Measurements from ENCODE around the gene TNFRSF11A. TPM values are rescaled to one million over a fixed set of nuclear protein-coding genes. Genes with fewer than 3 reads are reported as not detected.

The TNFRSF11A gene
- total and polyA plus RNA-seq, 9 donors: 2.0 to 3.8 (median 2.9) TPM

- no peaks in the 10 kb centered on the region for H3K9me3 ChIP-seq (replicated peaks; ENCODE audit: control insufficient read depth, low read depth, low read length)
- no peak for DNase-seq
- WGBS (ENCODE audit: insufficient coverage): 40% methylated on average over 1 of the region's 6 CpGs
These were observed 1.5 kb upstream of the TNFRSF11A start for GRCh38 chr18:62323483-62324180.

GRCh38 chr18:62324181-62324828, 805 bp upstream of the TNFRSF11A start:
- Histone ChIP-seq H3K4me3 (ENCODE audit: low read length) (no peak overlapping the region), H3K27me3 (ENCODE audit: control insufficient read depth, insufficient read depth, low read length) (peaks cover 54% of the 10 kb centered on the region), H3K4me1 (ENCODE audit: control insufficient read depth, insufficient read depth, low read length) (peaks cover 14% of the 10 kb centered on the region), H3K36me3 (ENCODE audit: control insufficient read depth, insufficient read depth, low read length) (no peaks in the 10 kb centered on the region), H3K9me3 (replicated peaks; ENCODE audit: control insufficient read depth, low read depth, low read length) (no peaks in the 10 kb centered on the region), H3K27ac (ENCODE audit: low read length) (no peak overlapping the region)
- DNase-seq: no peak
- WGBS (ENCODE audit: insufficient coverage): 32% methylated on average over 11 of the region's 12 CpGs

More at GRCh38 chr18:62323483-62324180, 1.5 kb upstream of the TNFRSF11A start:
- Histone ChIP-seq H3K4me1 (ENCODE audit: control insufficient read depth, insufficient read depth, low read length) (peaks cover 14% of the 10 kb centered on the region), H3K36me3 (ENCODE audit: control insufficient read depth, insufficient read depth, low read length) (no peaks in the 10 kb centered on the region), H3K4me3 (ENCODE audit: low read length) (no peak overlapping the region), H3K27ac (ENCODE audit: low read length) (no peak overlapping the region), H3K27me3 (ENCODE audit: control insufficient read depth, insufficient read depth, low read length) (peaks cover 51% of the 10 kb centered on the region)

GRCh38 chr18:62325806-62326645, 916 bp downstream of the TNFRSF11A start:
- Histone ChIP-seq H3K36me3 (ENCODE audit: control insufficient read depth, insufficient read depth, low read length) (no peaks in the 10 kb centered on the region), H3K4me1 (ENCODE audit: control insufficient read depth, insufficient read depth, low read length) (peaks cover 23% of the 10 kb centered on the region), H3K9me3 (replicated peaks; ENCODE audit: control insufficient read depth, low read depth, low read length) (no peaks in the 10 kb centered on the region), H3K27ac (ENCODE audit: low read length) (peak overlapping the region; percentile 13), H3K27me3 (ENCODE audit: control insufficient read depth, insufficient read depth, low read length) (peaks cover 64% of the 10 kb centered on the region), H3K4me3 (ENCODE audit: low read length) (peak overlapping the region; percentile 53)
- peak; percentile 35 for DNase-seq
- WGBS (ENCODE audit: insufficient coverage): under 1% methylated on average over 32 of the region's 45 CpGs

- no peak for DNase-seq
- peaks cover 62% of the 10 kb centered on the region for H3K27me3 ChIP-seq (ENCODE audit: control insufficient read depth, insufficient read depth, low read length)
- H3K4me1 ChIP-seq (ENCODE audit: control insufficient read depth, insufficient read depth, low read length): peaks cover 23% of the 10 kb centered on the region
- no peaks in the 10 kb centered on the region for H3K9me3 ChIP-seq (replicated peaks; ENCODE audit: control insufficient read depth, low read depth, low read length)
- 20% methylated on average over 1 of the region's 12 CpGs for WGBS (ENCODE audit: insufficient coverage)
- H3K4me3 ChIP-seq (ENCODE audit: low read length): peak overlapping the region; percentile 11
- H3K27ac ChIP-seq (ENCODE audit: low read length): no peak overlapping the region
- no peaks in the 10 kb centered on the region for H3K36me3 ChIP-seq (ENCODE audit: control insufficient read depth, insufficient read depth, low read length)
These were observed 1.7 kb downstream of the TNFRSF11A start for GRCh38 chr18:62326646-62327348.

GRCh38 chr18:62327977-62328376, 2.9 kb downstream of the TNFRSF11A start:
- Histone ChIP-seq H3K36me3 (ENCODE audit: control insufficient read depth, insufficient read depth, low read length) (no peaks in the 10 kb centered on the region), H3K9me3 (replicated peaks; ENCODE audit: control insufficient read depth, low read depth, low read length) (no peaks in the 10 kb centered on the region), H3K27ac (ENCODE audit: low read length) (no peak overlapping the region), H3K27me3 (ENCODE audit: control insufficient read depth, insufficient read depth, low read length) (peaks cover 63% of the 10 kb centered on the region), H3K4me3 (ENCODE audit: low read length) (no peak overlapping the region), H3K4me1 (ENCODE audit: control insufficient read depth, insufficient read depth, low read length) (peaks cover 23% of the 10 kb centered on the region)
- WGBS (ENCODE audit: insufficient coverage): 63% methylated on average over 7 of the region's 7 CpGs
- DNase-seq: no peak

GRCh38 chr18:62328586-62329525, 3.7 kb downstream of the TNFRSF11A start:
- no peak for DNase-seq
- peaks cover 60% of the 10 kb centered on the region for H3K27me3 ChIP-seq (ENCODE audit: control insufficient read depth, insufficient read depth, low read length)
- H3K27ac ChIP-seq (ENCODE audit: low read length): no peak overlapping the region
- no peaks in the 10 kb centered on the region for H3K9me3 ChIP-seq (replicated peaks; ENCODE audit: control insufficient read depth, low read depth, low read length)
- H3K4me3 ChIP-seq (ENCODE audit: low read length): no peak overlapping the region
- no peaks in the 10 kb centered on the region for H3K36me3 ChIP-seq (ENCODE audit: control insufficient read depth, insufficient read depth, low read length)
- H3K4me1 ChIP-seq (ENCODE audit: control insufficient read depth, insufficient read depth, low read length): peaks cover 23% of the 10 kb centered on the region
- 60% methylated on average over 1 of the region's 6 CpGs for WGBS (ENCODE audit: insufficient coverage)

- no peaks in the 10 kb centered on the region for H3K36me3 ChIP-seq (ENCODE audit: control insufficient read depth, insufficient read depth, low read length)
- peak; percentile 21 for DNase-seq
- no peak overlapping the region for H3K4me3 ChIP-seq (ENCODE audit: low read length)
- H3K9me3 ChIP-seq (replicated peaks; ENCODE audit: control insufficient read depth, low read depth, low read length): no peaks in the 10 kb centered on the region
- no peak overlapping the region for H3K27ac ChIP-seq (ENCODE audit: low read length)
- peaks cover 21% of the 10 kb centered on the region for H3K4me1 ChIP-seq (ENCODE audit: control insufficient read depth, insufficient read depth, low read length)
- peaks cover 51% of the 10 kb centered on the region for H3K27me3 ChIP-seq (ENCODE audit: control insufficient read depth, insufficient read depth, low read length)
- 51% methylated on average over 14 of the region's 15 CpGs for WGBS (ENCODE audit: insufficient coverage)
These were observed 4.8 kb downstream of the TNFRSF11A start for GRCh38 chr18:62329691-62330454.

GRCh38 chr18:62330650-62331049, 5.5 kb downstream of the TNFRSF11A start:
- H3K36me3 ChIP-seq (ENCODE audit: control insufficient read depth, insufficient read depth, low read length): no peaks in the 10 kb centered on the region
- H3K9me3 ChIP-seq (replicated peaks; ENCODE audit: control insufficient read depth, low read depth, low read length): no peaks in the 10 kb centered on the region
- H3K4me1 ChIP-seq (ENCODE audit: control insufficient read depth, insufficient read depth, low read length): peaks cover 18% of the 10 kb centered on the region
- peaks cover 46% of the 10 kb centered on the region for H3K27me3 ChIP-seq (ENCODE audit: control insufficient read depth, insufficient read depth, low read length)
- no peak overlapping the region for H3K4me3 ChIP-seq (ENCODE audit: low read length)
- no peak overlapping the region for H3K27ac ChIP-seq (ENCODE audit: low read length)
- 96% methylated on average over 5 of the region's 7 CpGs for WGBS (ENCODE audit: insufficient coverage)
- no peak for DNase-seq
